Gastroesophageal sphincter (tissue), 4 donors: ENCODE results near the gene CHSY3. TPM values are rescaled to one million over a fixed set of nuclear protein-coding genes. Genes with fewer than 3 reads are reported as not detected.
A peak's percentile ranks its signal among the peaks of the same experiment; 100 is the strongest.

Source experiments
- ATAC-seq: fragments of 150-250 bp; one replicate; pipeline ENCODE4 v1.9.1; 2016; ENCODE audit warnings: mild to moderate bottlenecking, moderate library complexity
- H3K27ac ChIP-seq, 4 donors: fragments of 200-600 bp; sonication (generic) in 3 of 4; 1 replicate in 3 of 4; 2 replicates in 1 of 4; pipeline ENCODE4 v1.5.1; 2016 to 2019
- H3K27me3 ChIP-seq: fragments of 200-600 bp; sonication (generic); one replicate; pipeline ENCODE4 v1.5.1; 2019
- H3K36me3 ChIP-seq, 2 donors: fragments of 200-600 bp; sonication (generic); one replicate each; pipeline ENCODE4 v1.5.1; 2019; ENCODE audit warnings: control low read depth in 1 of 2
- H3K4me1 ChIP-seq, 3 donors: fragments of 200-600 bp; sonication (generic); 1 replicate in 2 of 3; 2 replicates in 1 of 3; pipeline ENCODE4 v1.5.1; 2016 to 2019; ENCODE audit warnings: control low read depth in 2 of 3
- H3K4me3 ChIP-seq, 2 donors: fragments of 200-600 bp; sonication (generic); one replicate each; pipeline ENCODE4 v1.5.1; 2019; ENCODE audit warnings: mild to moderate bottlenecking in 1 of 2, moderate library complexity in 1 of 2
- H3K9me3 ChIP-seq, 3 donors: fragments of 200-600 bp; sonication (generic); one replicate each; pipeline ENCODE4 v1.5.1; 2017 to 2019; ENCODE audit warnings: control low read depth in 2 of 3
- EP300 ChIP-seq: sonication (generic); formaldehyde crosslinking; IDR thresholded peaks from one replicate; pipeline ENCODE4 v1.6.1; 2017; ENCODE audit warnings: antibody characterized with exemption, mild to moderate bottlenecking
- POLR2A ChIP-seq, 2 donors: fragments of 450-650 bp; IDR thresholded peaks; one replicate each; pipeline ENCODE4 v1.6.1; 2017; ENCODE audit warnings: antibody characterized with exemption in 2 of 2, mild to moderate bottlenecking in 2 of 2, moderate library complexity in 1 of 2
- POLR2AphosphoS5 ChIP-seq: sonication (generic); formaldehyde crosslinking; IDR thresholded peaks from one replicate; pipeline ENCODE4 v1.6.1; 2017; ENCODE audit warnings: antibody characterized with exemption
- WGBS, 2 donors: methylation state at CpG; one replicate each; pipeline ENCODE4 v1.1.5; 2018; ENCODE audit warnings: low coverage in 1 of 2; 5-methylcytosine and 5-hydroxymethylcytosine counted together
- total RNA-seq, 4 donors: library from RNA; depleted of rRNA; stranded (reverse); fragments of >200 nt; gene quantifications; one replicate each; pipeline ENCODE4 v1.1.0, GENCODE V29; 2016
- TF ChIP-seq, protein P1 (sequence below), 4 experiments: fragments of 200-600 bp in 2 of 4; fragments of 450-650 bp in 2 of 4; sonication (generic) in 1 of 4; IDR thresholded peaks; one replicate each; pipeline ENCODE4 v1.5.1; 2017 to 2019; ENCODE audit warnings: antibody characterized with exemption in 4 of 4, mild to moderate bottlenecking in 2 of 4, moderate library complexity in 2 of 4

Gene CHSY3
- total RNA-seq, result 1 to 10 TPM in 3 of 4 donors, under 1 TPM in 1; 0.78 to 3.4 (median 2.8) TPM

DNA sequence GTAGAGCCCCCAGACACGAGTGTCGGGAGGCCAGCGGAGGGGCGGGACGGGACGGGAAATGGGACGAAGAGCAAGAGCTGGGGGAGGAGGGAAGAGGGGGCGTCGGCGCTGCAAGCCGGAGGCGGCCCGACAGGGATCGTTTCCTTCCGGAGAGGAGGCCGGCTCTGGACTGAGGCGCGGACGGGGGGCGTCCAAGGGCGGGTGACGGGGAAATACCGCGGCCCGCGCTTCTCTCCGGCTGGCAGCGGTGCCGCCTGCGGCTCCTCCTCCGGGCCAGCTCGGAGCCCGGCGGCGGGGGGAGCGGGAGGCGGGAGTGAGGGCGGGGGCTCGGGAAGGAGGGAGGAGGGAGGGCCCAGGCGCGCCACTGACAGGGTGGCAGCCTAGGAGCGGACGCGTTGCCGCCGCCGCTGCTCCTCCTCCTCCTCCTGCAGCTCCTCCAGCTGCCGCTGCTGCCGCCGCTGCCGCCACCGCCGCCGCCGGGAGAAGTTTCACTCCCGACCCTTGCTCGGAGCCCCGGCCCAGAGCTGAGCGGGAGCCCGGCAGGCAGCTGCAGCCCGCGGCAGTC lies at the start of gene CHSY3:
TSS of gene CHSY3 (plus strand) at position 364 of the 565 bp plus-strand sequence.
- TF ChIP-seq, protein P1, sequence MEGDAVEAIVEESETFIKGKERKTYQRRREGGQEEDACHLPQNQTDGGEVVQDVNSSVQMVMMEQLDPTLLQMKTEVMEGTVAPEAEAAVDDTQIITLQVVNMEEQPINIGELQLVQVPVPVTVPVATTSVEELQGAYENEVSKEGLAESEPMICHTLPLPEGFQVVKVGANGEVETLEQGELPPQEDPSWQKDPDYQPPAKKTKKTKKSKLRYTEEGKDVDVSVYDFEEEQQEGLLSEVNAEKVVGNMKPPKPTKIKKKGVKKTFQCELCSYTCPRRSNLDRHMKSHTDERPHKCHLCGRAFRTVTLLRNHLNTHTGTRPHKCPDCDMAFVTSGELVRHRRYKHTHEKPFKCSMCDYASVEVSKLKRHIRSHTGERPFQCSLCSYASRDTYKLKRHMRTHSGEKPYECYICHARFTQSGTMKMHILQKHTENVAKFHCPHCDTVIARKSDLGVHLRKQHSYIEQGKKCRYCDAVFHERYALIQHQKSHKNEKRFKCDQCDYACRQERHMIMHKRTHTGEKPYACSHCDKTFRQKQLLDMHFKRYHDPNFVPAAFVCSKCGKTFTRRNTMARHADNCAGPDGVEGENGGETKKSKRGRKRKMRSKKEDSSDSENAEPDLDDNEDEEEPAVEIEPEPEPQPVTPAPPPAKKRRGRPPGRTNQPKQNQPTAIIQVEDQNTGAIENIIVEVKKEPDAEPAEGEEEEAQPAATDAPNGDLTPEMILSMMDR (IDR thresholded peaks at IDR 0.05), result peak in 2 of 4 experiments; percentile 20 to 38
- no peak for TF ChIP-seq EP300
- no peak for TF ChIP-seq POLR2AphosphoS5
- TF ChIP-seq POLR2A (IDR thresholded peaks at IDR 0.05), result no peak
- Histone ChIP-seq H3K27me3 (peaks cover 38% of the 10 kb centered on the region), H3K36me3 (no peaks in the 10 kb centered on the region), H3K27ac (peak within 1 kb of the TSS in 3 of 4 donors; percentile 74 to 82 (median 77)), H3K9me3 (no peaks in the 10 kb centered on the region), H3K4me1 (peaks cover 0 to 24% (median 10%) of the 10 kb centered on the region in 3 donors), H3K4me3 (peak within 1 kb of the TSS; percentile 42 to 79)
- 0% methylated on average over 10 to 14 of the region's 62 CpGs for WGBS, 2 donors
- ATAC-seq, result peak; percentile 93

DNA sequence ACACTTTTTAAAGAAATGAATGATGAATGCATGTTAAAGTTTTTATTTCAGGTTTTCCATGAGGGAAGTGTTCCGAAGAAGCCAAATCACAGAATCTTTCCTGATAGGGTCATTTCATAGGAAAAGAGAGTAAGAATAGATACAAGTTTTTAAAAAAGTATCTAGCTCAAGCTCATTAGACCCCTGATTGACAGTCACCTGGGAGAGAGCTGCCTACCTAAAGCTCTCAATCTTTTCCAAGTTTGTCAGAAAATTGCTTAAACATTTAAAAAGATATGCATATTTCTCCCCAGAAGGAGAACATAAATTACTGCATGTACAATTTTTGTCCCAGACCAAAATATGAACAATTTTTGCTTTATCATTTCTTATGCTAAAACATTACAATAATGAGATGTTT lies 47.9 kb upstream of the CHSY3 start:
- no peak overlapping the region for H3K4me3 ChIP-seq
- H3K27ac ChIP-seq, result no peak overlapping the region
- ATAC-seq, result no peak
- no peaks in the 10 kb centered on the region for H3K27me3 ChIP-seq
- TF ChIP-seq POLR2A (IDR thresholded peaks at IDR 0.05) (no peak), EP300 (no peak), POLR2AphosphoS5 (no peak)
- TF ChIP-seq, protein P1 (IDR thresholded peaks at IDR 0.05), result no peak
- no peaks in the 10 kb centered on the region for H3K4me1 ChIP-seq
- H3K36me3 ChIP-seq, result no peaks in the 10 kb centered on the region
- H3K9me3 ChIP-seq, result no peaks in the 10 kb centered on the region
- 100% methylated on average over 1 of the region's 1 CpG for WGBS, 2 donors

DNA sequence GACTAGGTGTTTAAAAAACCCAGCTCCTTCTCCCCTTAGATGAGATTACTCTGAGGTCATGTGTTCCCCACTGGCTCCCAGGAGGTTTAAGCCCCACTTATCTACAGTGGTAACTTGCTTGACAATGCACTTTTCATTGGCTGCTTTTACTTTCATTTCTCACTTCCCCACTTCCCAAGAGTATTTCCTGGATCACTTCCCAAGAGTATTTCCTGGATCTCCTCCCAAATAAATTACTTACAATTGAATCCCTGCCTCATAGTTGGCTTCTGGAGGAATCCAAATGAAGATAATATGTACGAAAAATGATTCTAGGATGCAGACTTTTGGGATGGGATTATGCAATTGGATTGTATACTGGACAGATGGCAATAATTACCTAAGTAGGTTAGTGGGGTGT lies 47.1 kb upstream of the CHSY3 start:
- H3K9me3 ChIP-seq, result no peaks in the 10 kb centered on the region
- no peak for TF ChIP-seq EP300
- no peak for TF ChIP-seq POLR2A (IDR thresholded peaks at IDR 0.05)
- TF ChIP-seq, protein P1 (IDR thresholded peaks at IDR 0.05), result no peak
- TF ChIP-seq POLR2AphosphoS5, result no peak
- H3K4me1 ChIP-seq, result no peaks in the 10 kb centered on the region
- WGBS, 2 donors, result 23 to 83% methylated on average over 1 of the region's 1 CpG
- ATAC-seq, result no peak
- H3K27me3 ChIP-seq, result no peaks in the 10 kb centered on the region
- H3K36me3 ChIP-seq, result no peaks in the 10 kb centered on the region
- H3K4me3 ChIP-seq, result no peak overlapping the region
- no peak overlapping the region for H3K27ac ChIP-seq

DNA sequence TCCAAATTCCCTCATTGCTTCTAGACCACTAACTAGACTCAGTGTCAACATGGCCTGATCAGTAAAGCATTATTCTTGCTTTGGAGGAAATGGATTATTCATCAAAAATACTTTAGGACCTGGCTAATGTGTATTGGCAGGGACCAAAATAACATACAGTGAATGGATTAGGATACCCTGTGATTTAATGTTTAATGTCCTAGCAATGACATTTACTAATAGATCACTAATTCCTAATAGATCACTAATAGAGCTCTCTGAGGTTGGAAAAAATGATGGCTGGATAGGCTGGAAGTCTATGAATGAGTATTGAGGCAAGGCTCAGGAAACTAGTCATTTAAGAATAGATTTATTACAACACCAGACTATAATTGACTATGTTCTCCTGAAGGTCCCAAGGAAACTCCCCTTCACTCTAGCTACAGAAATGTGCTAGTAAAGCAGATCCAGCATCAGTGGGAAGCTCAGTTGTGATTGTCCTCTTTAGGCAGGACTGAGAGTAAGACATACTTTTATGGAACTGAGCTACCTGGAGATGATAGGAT lies 46.1 kb upstream of the CHSY3 start:
- Histone ChIP-seq H3K27ac (no peak overlapping the region), H3K36me3 (no peaks in the 10 kb centered on the region), H3K27me3 (no peaks in the 10 kb centered on the region), H3K4me1 (no peaks in the 10 kb centered on the region), H3K9me3 (no peaks in the 10 kb centered on the region), H3K4me3 (no peak overlapping the region)
- ATAC-seq, result no peak
- TF ChIP-seq, protein P1 (IDR thresholded peaks at IDR 0.05), result no peak
- TF ChIP-seq POLR2AphosphoS5 (no peak), EP300 (no peak), POLR2A (IDR thresholded peaks at IDR 0.05) (no peak)

DNA sequence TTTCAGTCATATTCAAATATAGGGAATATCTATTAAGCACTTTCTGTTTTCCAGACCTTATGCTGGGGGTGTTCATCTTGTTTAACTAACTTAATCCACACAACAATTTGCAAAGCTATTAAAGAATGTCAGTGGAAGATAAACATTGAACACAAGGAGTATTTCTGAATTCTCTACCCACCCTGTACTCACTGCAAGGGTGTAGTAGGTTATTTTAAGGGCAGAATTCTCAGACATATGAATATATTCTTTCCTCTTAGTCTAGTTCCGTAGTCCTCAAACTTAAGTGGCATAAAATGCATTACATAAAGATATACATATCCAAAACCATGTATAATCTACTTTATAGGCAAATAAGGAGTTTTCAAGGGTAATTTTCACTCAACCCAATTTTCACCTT lies 19.9 kb upstream of the CHSY3 start:
- H3K4me1 ChIP-seq, result no peaks in the 10 kb centered on the region
- no peaks in the 10 kb centered on the region for H3K9me3 ChIP-seq
- ATAC-seq, result no peak
- no peak overlapping the region for H3K4me3 ChIP-seq
- TF ChIP-seq, protein P1 (IDR thresholded peaks at IDR 0.05), result no peak
- no peak for TF ChIP-seq EP300
- no peak for TF ChIP-seq POLR2A (IDR thresholded peaks at IDR 0.05)
- TF ChIP-seq POLR2AphosphoS5, result no peak
- H3K36me3 ChIP-seq, result no peaks in the 10 kb centered on the region
- H3K27me3 ChIP-seq, result no peaks in the 10 kb centered on the region
- no peak overlapping the region for H3K27ac ChIP-seq
- WGBS, 2 donors, result 80 to 90% methylated on average over 1 of the region's 1 CpG
